ENCODE results near the gene ATP8B1. TPM values are rescaled to one million over a fixed set of nuclear protein-coding genes. Genes with fewer than 3 reads are reported as not detected.

The ATP8B1 gene
- total RNA-seq, 1 experiment from 2014 or later: 24.8 TPM

DNA sequence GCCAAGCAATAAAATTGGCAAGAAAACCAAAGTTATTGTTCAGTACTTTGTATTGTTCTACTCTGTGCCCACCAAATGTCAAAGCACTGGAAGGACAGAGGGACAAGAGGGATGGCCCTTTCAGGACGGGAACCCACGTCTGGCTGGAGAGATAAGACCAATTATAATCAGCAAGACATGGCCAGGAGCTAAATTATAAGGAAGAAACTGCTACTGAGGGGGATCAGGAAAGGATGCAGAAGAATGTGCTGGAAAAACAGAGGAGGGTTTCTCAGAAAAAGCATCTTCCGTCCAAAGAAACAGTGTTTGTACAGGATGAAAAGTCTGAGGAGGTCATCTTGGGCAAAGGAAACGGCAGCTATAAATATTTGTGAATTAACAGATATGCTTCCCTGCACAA, 135.1 kb downstream of the ATP8B1 start:
- Histone ChIP-seq H3K9me2 (replicated peaks; ENCODE audit: low read length) (no peaks in the 10 kb centered on the region), H3K9ac (ENCODE audit: low read length) (no peak overlapping the region), H4K20me1 (ENCODE audit: low read length) (no peaks in the 10 kb centered on the region), H3K4me1 (ENCODE audit: insufficient read depth, low read length) (no peaks in the 10 kb centered on the region), H3K27me3 (ENCODE audit: low read length) (no peaks in the 10 kb centered on the region), H3K36me3 (ENCODE audit: low read depth, low read length) (peaks cover 22% of the 10 kb centered on the region), H3K27ac (ENCODE audit: low read length) (no peak overlapping the region), H3K79me2 (ENCODE audit: low read length) (no peaks in the 10 kb centered on the region), H3K4me3 (ENCODE audit: low read length) (no peak overlapping the region), H2AFZ (ENCODE audit: low read length) (no peak overlapping the region), H3F3A (ENCODE audit: low read length, unreplicated experiment) (no peaks in the 10 kb centered on the region), H3K9me3 (ENCODE audit: low read length) (peaks cover under 1% of the 10 kb centered on the region; the same call in 1 of the 2 replicates), H3K4me2 (ENCODE audit: low read length) (no peak overlapping the region)
- BruUV-seq (replicated peaks): no TSS peak
- intact Hi-C loops (cut with micrococcal nuclease): no loop called here
- TF ChIP-seq EZH2phosphoT487 (IDR thresholded peaks at IDR 0.05; ENCODE audit: borderline replicate concordance, low read length): no peak
- TF ChIP-seq, protein P1, sequence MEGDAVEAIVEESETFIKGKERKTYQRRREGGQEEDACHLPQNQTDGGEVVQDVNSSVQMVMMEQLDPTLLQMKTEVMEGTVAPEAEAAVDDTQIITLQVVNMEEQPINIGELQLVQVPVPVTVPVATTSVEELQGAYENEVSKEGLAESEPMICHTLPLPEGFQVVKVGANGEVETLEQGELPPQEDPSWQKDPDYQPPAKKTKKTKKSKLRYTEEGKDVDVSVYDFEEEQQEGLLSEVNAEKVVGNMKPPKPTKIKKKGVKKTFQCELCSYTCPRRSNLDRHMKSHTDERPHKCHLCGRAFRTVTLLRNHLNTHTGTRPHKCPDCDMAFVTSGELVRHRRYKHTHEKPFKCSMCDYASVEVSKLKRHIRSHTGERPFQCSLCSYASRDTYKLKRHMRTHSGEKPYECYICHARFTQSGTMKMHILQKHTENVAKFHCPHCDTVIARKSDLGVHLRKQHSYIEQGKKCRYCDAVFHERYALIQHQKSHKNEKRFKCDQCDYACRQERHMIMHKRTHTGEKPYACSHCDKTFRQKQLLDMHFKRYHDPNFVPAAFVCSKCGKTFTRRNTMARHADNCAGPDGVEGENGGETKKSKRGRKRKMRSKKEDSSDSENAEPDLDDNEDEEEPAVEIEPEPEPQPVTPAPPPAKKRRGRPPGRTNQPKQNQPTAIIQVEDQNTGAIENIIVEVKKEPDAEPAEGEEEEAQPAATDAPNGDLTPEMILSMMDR (conservative IDR thresholded peaks at IDR 0.05; ENCODE audit: low read depth, low read length): no peak
- no peak for TF ChIP-seq EZH2 (IDR thresholded peaks at IDR 0.05; ENCODE audit: low read length, unreplicated experiment)
- ChIA-PET POLR2A (ENCODE audit: unreplicated experiment) (no interaction called here), CTCF (no interaction called here)
- ATAC-seq (no peak), DNase-seq (no peak)

DNA sequence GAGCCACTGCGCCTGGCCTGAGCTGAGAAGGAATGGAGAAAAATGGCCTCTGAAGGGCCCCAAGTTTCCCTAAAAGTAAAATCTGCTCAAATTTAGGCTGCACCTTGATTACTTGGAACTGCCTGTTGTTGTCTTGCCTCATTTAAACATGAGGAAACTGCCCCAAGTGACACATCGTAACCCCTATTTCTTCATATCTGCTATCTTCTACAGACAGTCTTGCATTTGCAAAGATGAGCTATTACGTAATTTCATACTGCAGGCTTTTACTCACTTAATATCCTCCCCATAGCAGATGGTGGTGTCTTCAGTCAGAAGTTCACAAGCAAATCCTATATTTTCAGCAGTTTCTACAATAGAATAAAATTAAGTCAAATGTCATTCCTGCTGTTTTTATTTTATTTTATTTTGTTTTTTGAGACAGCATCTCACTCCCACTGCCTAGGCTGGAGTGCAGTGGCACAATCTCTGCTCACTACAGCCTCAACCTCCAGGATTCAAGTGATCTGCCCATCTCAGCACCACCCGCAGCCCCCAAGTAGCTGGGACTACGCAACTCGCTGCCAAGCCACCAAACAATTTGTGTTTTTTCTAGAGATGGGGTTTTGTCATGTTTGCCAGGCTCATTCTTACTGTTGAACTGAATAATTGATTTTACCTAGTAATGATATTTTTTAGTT, 136.2 kb downstream of the ATP8B1 start:
- Histone ChIP-seq H3K79me2 (ENCODE audit: low read length) (no peaks in the 10 kb centered on the region), H3K9ac (ENCODE audit: low read length) (no peak overlapping the region), H3K4me2 (ENCODE audit: low read length) (no peak overlapping the region), H3K36me3 (ENCODE audit: low read depth, low read length) (peaks cover 17% of the 10 kb centered on the region), H3K9me2 (replicated peaks; ENCODE audit: low read length) (no peaks in the 10 kb centered on the region), H3K4me1 (ENCODE audit: insufficient read depth, low read length) (no peaks in the 10 kb centered on the region), H3K27ac (ENCODE audit: low read length) (no peak overlapping the region), H2AFZ (ENCODE audit: low read length) (no peak overlapping the region), H4K20me1 (ENCODE audit: low read length) (no peaks in the 10 kb centered on the region), H3K27me3 (ENCODE audit: low read length) (no peaks in the 10 kb centered on the region), H3F3A (ENCODE audit: low read length, unreplicated experiment) (no peaks in the 10 kb centered on the region), H3K9me3 (ENCODE audit: low read length) (no peaks in the 10 kb centered on the region), H3K4me3 (ENCODE audit: low read length) (no peak overlapping the region)
- no TSS peak for BruUV-seq (replicated peaks)
- DNase-seq (no peak), ATAC-seq (no peak)
- ChIA-PET CTCF (no interaction called here), POLR2A (ENCODE audit: unreplicated experiment) (no interaction called here)
- TF ChIP-seq EZH2 (IDR thresholded peaks at IDR 0.05; ENCODE audit: low read length, unreplicated experiment) (no peak), EZH2phosphoT487 (IDR thresholded peaks at IDR 0.05; ENCODE audit: borderline replicate concordance, low read length) (no peak)
- TF ChIP-seq, protein P1 (conservative IDR thresholded peaks at IDR 0.05; ENCODE audit: low read depth, low read length): no peak
- intact Hi-C loops (cut with micrococcal nuclease): no loop called here

DNA sequence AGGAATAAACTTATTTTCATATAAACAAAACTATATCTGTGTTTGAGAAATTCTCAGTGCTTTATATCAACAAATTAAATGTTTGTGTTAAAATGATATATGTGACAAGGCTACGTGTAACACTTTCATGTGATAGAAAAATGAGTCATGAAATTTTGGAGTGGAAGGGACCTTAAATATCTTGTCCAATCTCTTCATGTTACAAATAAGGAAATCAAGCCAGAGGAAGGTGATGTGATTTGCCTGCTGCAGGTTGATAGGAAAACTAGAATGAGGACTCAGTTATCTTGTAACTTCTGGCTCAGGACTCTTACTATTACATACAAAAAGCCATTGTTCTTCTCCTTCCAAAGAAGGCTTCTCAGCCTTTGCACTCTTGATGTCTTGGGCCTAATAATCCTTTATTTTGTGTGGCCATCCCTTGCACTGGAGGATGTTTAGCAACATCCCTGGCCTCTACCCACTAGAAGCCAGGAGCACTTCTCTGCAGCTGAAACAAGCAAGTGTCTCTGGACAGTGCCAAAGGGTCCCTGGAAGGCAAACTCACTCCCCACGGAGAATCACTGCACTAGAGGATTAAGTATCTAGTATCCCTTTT, 138.4 kb downstream of the ATP8B1 start:
- Histone ChIP-seq H3F3A (ENCODE audit: low read length, unreplicated experiment) (no peaks in the 10 kb centered on the region), H4K20me1 (ENCODE audit: low read length) (no peaks in the 10 kb centered on the region), H3K4me3 (ENCODE audit: low read length) (no peak overlapping the region), H3K9me3 (ENCODE audit: low read length) (no peaks in the 10 kb centered on the region), H3K4me1 (ENCODE audit: insufficient read depth, low read length) (no peaks in the 10 kb centered on the region), H3K27me3 (ENCODE audit: low read length) (no peaks in the 10 kb centered on the region), H3K9ac (ENCODE audit: low read length) (no peak overlapping the region), H3K36me3 (ENCODE audit: low read depth, low read length) (peaks cover 17% of the 10 kb centered on the region), H3K27ac (ENCODE audit: low read length) (no peak overlapping the region), H3K4me2 (ENCODE audit: low read length) (no peak overlapping the region), H2AFZ (ENCODE audit: low read length) (no peak overlapping the region), H3K9me2 (replicated peaks; ENCODE audit: low read length) (no peaks in the 10 kb centered on the region), H3K79me2 (ENCODE audit: low read length) (no peaks in the 10 kb centered on the region)
- TF ChIP-seq EZH2 (IDR thresholded peaks at IDR 0.05; ENCODE audit: low read length, unreplicated experiment): no peak
- TF ChIP-seq, protein P1 (conservative IDR thresholded peaks at IDR 0.05; ENCODE audit: low read depth, low read length): no peak
- no peak for TF ChIP-seq EZH2phosphoT487 (IDR thresholded peaks at IDR 0.05; ENCODE audit: borderline replicate concordance, low read length)
- no peak for DNase-seq
- intact Hi-C loops (cut with micrococcal nuclease): no loop called here
- BruUV-seq (replicated peaks): no TSS peak
- ChIA-PET POLR2A (ENCODE audit: unreplicated experiment) (no interaction called here), CTCF (no interaction called here)
- no peak for ATAC-seq
